SJSA1 (cell line): ENCODE results near the gene ADARB2. TPM values are rescaled to one million over a fixed set of nuclear protein-coding genes. Genes with fewer than 3 reads are reported as not detected.

Source experiments
- DNase-seq, 2 experiments: peaks; one replicate each; pipeline ENCODE4 v3.0.0-alpha.2; 2015 to 2020; ENCODE audit warnings: low spot score in 2 of 2, low read depth in 1 of 2
- H3K27ac ChIP-seq: fragments of 250-450 bp; sonication (Bioruptor Pico); 2 replicates; pipeline ENCODE4 v1.5.1; 2020; ENCODE audit warnings: mild to moderate bottlenecking, moderate library complexity
- H3K27me3 ChIP-seq: fragments of 250-450 bp; sonication (Bioruptor Pico); replicated peaks from 2 replicates; pipeline ENCODE4 v1.5.1; 2020; ENCODE audit warnings: mild to moderate bottlenecking, moderate library complexity
- H3K36me3 ChIP-seq: fragments of 250-450 bp; sonication (Bioruptor Pico); 2 replicates; pipeline ENCODE4 v1.5.1; 2020; ENCODE audit warnings: mild to moderate bottlenecking
- H3K4me1 ChIP-seq: fragments of 250-450 bp; sonication (Bioruptor Pico); replicated peaks from 2 replicates; pipeline ENCODE4 v1.6.1; 2021; ENCODE audit warnings: mild to moderate bottlenecking
- H3K4me3 ChIP-seq: fragments of 250-450 bp; sonication (Bioruptor Pico); 2 replicates; pipeline ENCODE4 v1.5.1; 2020; ENCODE audit warnings: mild to moderate bottlenecking
- H3K9me3 ChIP-seq: fragments of 250-450 bp; sonication (Bioruptor Pico); replicated peaks from 2 replicates; pipeline ENCODE4 v1.5.1; 2020; ENCODE audit warnings: mild to moderate bottlenecking
- total RNA-seq: library from RNA; depleted of rRNA; stranded (reverse); fragments of >200 nt; shearing (Covaris generic); gene quantifications from 2 replicates; pipeline ENCODE4 v1.2.3, GENCODE V29; 2014

Gene ADARB2
- total RNA-seq, 1 experiment from 2014 or later: not detected

DNA sequence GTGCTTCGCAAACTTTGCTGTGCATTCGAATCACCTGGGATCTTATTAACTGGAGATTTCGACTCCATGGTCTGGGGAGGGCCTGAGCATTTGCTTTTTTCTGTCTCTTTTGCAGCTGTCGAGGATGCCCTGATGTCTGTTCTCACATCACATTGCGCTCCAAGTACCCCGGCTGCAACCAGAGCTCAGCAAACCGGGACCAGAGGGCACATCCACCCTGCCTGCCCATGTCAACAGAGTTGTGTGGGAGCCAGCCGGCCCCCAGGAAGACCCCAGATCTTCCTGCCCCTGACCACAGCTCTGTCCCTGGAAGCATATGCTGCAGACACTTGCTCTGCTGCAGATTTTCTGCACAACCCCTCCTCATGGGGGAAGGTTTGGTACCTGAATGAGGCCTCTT is 180.8 kb downstream of the ADARB2 start:
- H3K4me1 ChIP-seq: no peaks in the 10 kb centered on the region
- H3K9me3 ChIP-seq: no peaks in the 10 kb centered on the region
- H3K4me3 ChIP-seq: no peak overlapping the region
- H3K27ac ChIP-seq: no peak overlapping the region
- no peak for DNase-seq
- no peaks in the 10 kb centered on the region for H3K36me3 ChIP-seq
- peaks cover 24% of the 10 kb centered on the region for H3K27me3 ChIP-seq

DNA sequence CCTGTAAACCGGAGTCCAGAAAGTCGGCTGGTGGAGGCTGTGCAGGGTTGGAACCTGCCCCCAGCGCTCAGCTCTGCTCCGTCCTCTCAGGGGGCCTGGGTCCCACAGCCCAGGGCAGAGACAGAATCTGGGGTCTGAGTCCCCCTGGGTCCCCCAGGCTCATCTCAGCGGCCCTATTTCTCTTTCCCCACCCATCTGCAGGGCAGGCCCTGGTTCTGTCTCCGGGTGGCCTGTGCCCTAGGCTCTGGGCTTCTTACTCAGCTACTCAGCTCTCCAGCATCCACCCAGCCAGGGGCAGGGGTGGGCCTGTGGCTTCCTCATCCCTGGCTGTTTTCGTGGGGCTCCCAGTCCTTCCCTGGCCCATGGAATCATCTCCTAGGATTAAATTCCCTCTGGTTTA is 183.4 kb downstream of the ADARB2 start:
- Histone ChIP-seq H3K9me3 (no peaks in the 10 kb centered on the region), H3K4me1 (no peaks in the 10 kb centered on the region)

GRCh38 chr10:1552881-1553670 is 184.2 kb downstream of the ADARB2 start:
- peaks cover 19% of the 10 kb centered on the region for H3K27me3 ChIP-seq
- H3K9me3 ChIP-seq: no peaks in the 10 kb centered on the region
- no peak overlapping the region for H3K4me3 ChIP-seq
- no peak for DNase-seq
- no peaks in the 10 kb centered on the region for H3K4me1 ChIP-seq
- H3K36me3 ChIP-seq: no peaks in the 10 kb centered on the region
- H3K27ac ChIP-seq: no peak overlapping the region

More for the DNA sequence above, 183.4 kb downstream of the ADARB2 start:
- peaks cover 19% of the 10 kb centered on the region for H3K27me3 ChIP-seq
- no peak overlapping the region for H3K27ac ChIP-seq
- H3K36me3 ChIP-seq: no peaks in the 10 kb centered on the region
- no peak overlapping the region for H3K4me3 ChIP-seq
- DNase-seq: no peak

DNA sequence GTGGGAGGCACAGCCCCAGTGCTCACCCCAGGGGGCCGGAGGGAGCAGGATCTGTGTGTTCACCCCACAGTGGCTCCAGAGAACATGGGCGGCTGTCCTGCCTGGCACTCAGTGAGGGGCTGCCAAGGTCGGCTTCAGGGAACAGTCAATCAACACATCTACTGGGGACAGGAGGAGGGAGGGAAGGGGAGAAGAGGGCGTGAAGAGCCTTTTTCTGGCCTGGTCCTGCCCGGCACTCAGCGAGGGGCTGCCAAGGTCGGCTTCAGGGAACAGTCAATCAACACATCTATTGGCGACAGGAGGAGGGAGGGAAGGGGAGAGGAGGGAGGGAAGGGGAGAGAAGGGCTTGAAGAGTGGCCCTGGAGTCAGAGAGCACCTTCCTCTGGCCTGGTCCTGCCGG is 184.9 kb downstream of the ADARB2 start:
- no peaks in the 10 kb centered on the region for H3K9me3 ChIP-seq
- no peak overlapping the region for H3K4me3 ChIP-seq
- no peak overlapping the region for H3K27ac ChIP-seq
- no peaks in the 10 kb centered on the region for H3K36me3 ChIP-seq
- no peaks in the 10 kb centered on the region for H3K4me1 ChIP-seq
- no peak for DNase-seq
- H3K27me3 ChIP-seq: peaks cover 19% of the 10 kb centered on the region

- DNase-seq: no peak
- no peaks in the 10 kb centered on the region for H3K4me1 ChIP-seq
- H3K36me3 ChIP-seq: no peaks in the 10 kb centered on the region
- no peaks in the 10 kb centered on the region for H3K9me3 ChIP-seq
- no peak overlapping the region for H3K27ac ChIP-seq
- no peak overlapping the region for H3K4me3 ChIP-seq
- peaks cover 18% of the 10 kb centered on the region for H3K27me3 ChIP-seq
These were observed 185.5 kb downstream of the ADARB2 start for GRCh38 chr10:1551636-1552338.

DNA sequence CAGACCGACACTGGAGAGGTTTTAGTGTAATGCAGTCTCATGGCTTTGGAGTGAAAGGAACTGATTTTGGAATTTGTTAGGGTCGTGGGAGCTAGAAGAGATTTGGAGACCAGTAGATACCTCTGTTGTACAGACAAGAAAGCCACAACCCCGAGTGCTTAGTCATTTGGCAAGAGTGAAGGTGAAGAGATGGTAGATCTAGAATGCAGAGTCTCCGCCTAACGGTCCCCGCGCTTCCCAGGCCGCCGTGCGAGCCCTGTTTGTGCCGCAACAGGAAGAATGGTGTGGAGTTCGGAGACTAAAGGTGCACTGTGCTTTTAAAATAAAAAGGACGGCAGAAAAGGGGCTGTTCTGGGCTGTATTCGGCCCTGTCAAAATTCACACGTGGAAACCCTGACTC is 186.7 kb downstream of the ADARB2 start:
- Histone ChIP-seq H3K27ac (no peak overlapping the region), H3K4me1 (no peaks in the 10 kb centered on the region), H3K27me3 (peaks cover 17% of the 10 kb centered on the region), H3K36me3 (no peaks in the 10 kb centered on the region), H3K4me3 (no peak overlapping the region), H3K9me3 (no peaks in the 10 kb centered on the region)
- no peak for DNase-seq

DNA sequence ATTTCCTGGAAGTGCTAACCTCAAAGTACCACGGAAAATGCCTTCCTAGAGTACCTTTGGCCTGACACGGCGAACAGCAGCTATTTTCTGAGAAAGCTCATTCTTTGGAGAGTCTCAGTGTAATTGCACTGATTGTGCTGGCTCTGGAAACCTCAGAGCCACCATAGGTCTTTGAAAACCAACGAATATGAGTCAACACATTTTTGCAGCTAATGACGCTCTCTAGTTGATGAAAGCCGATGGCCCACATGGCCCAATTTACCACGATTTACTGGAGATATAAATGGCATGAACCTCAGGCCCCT is 187.1 kb downstream of the ADARB2 start:
- no peaks in the 10 kb centered on the region for H3K9me3 ChIP-seq
- no peaks in the 10 kb centered on the region for H3K4me1 ChIP-seq
- no peak overlapping the region for H3K27ac ChIP-seq
- peaks cover 16% of the 10 kb centered on the region for H3K27me3 ChIP-seq
- no peaks in the 10 kb centered on the region for H3K36me3 ChIP-seq
- no peak overlapping the region for H3K4me3 ChIP-seq
- no peak for DNase-seq

- no peaks in the 10 kb centered on the region for H3K9me3 ChIP-seq
- no peaks in the 10 kb centered on the region for H3K36me3 ChIP-seq
- H3K27ac ChIP-seq: no peak overlapping the region
- H3K27me3 ChIP-seq: peaks cover 16% of the 10 kb centered on the region
- H3K4me1 ChIP-seq: no peaks in the 10 kb centered on the region
- H3K4me3 ChIP-seq: no peak overlapping the region
- no peak for DNase-seq
These were observed 187.6 kb downstream of the ADARB2 start for GRCh38 chr10:1549591-1550290.

- Histone ChIP-seq H3K9me3 (no peaks in the 10 kb centered on the region), H3K4me1 (no peaks in the 10 kb centered on the region), H3K4me3 (no peak overlapping the region), H3K27me3 (peaks cover 14% of the 10 kb centered on the region), H3K27ac (no peak overlapping the region), H3K36me3 (no peaks in the 10 kb centered on the region)
- DNase-seq: no peak
These were observed 188.7 kb downstream of the ADARB2 start for GRCh38 chr10:1548596-1548995.

DNA sequence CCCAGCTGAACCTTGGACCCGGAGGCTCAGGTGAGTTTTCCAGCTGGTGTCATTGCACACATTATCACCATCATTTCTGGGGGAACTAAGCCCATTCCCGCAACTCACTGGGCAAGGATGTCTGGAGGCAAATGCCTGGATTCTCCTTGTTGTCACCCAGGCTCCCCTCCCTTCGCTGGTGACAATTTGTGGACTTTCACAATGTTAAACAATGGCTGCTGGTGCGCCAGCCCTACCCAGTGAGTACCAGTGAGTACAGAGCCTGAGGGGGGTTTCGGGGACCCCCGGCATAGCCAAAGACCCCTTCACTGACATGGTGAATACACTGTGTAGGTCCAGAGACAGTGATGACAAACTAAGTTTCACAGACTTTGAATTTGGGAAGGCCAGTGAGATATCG is 189.2 kb downstream of the ADARB2 start:
- H3K36me3 ChIP-seq: no peaks in the 10 kb centered on the region
- no peak for DNase-seq
- H3K9me3 ChIP-seq: no peaks in the 10 kb centered on the region
- H3K27me3 ChIP-seq: peaks cover 14% of the 10 kb centered on the region
- no peak overlapping the region for H3K27ac ChIP-seq
- H3K4me3 ChIP-seq: no peak overlapping the region
- H3K4me1 ChIP-seq: no peaks in the 10 kb centered on the region

GRCh38 chr10:1546431-1547110 is 190.8 kb downstream of the ADARB2 start:
- no peak for DNase-seq
- H3K36me3 ChIP-seq: no peaks in the 10 kb centered on the region
- peaks cover 14% of the 10 kb centered on the region for H3K27me3 ChIP-seq
- no peak overlapping the region for H3K4me3 ChIP-seq
- H3K4me1 ChIP-seq: no peaks in the 10 kb centered on the region
- H3K9me3 ChIP-seq: no peaks in the 10 kb centered on the region
- H3K27ac ChIP-seq: no peak overlapping the region

GRCh38 chr10:1545524-1545923 is 191.8 kb downstream of the ADARB2 start:
- no peak overlapping the region for H3K27ac ChIP-seq
- no peak for DNase-seq
- no peaks in the 10 kb centered on the region for H3K9me3 ChIP-seq
- peaks cover 12% of the 10 kb centered on the region for H3K27me3 ChIP-seq
- H3K4me1 ChIP-seq: no peaks in the 10 kb centered on the region
- no peaks in the 10 kb centered on the region for H3K36me3 ChIP-seq
- H3K4me3 ChIP-seq: no peak overlapping the region

- Histone ChIP-seq H3K27me3 (peaks cover 7% of the 10 kb centered on the region), H3K4me3 (no peak overlapping the region), H3K36me3 (no peaks in the 10 kb centered on the region), H3K4me1 (no peaks in the 10 kb centered on the region), H3K9me3 (no peaks in the 10 kb centered on the region), H3K27ac (no peak overlapping the region)
- DNase-seq: no peak
These were observed 192.4 kb downstream of the ADARB2 start for GRCh38 chr10:1544929-1545328.
